ENCODE measurements around the gene RPS6KA4.

DNA sequence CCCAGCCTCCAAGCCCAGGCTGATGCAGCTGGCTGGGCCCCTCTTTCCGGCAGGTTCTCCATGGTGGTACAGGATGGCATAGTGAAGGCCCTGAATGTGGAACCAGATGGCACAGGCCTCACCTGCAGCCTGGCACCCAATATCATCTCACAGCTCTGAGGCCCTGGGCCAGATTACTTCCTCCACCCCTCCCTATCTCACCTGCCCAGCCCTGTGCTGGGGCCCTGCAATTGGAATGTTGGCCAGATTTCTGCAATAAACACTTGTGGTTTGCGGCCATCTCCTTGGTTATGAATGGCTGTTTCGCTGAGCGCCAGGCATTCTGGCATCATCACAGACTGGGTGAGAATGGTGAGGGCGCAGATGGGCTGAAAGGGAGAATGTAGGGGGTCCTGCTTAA lies 37.4 kb upstream of the RPS6KA4 start:
- TF ChIP-seq MYC (CRISPR knock-in tag; IDR thresholded peaks at IDR 0.05; ENCODE audit: borderline replicate concordance) = no peak
- TF ChIP-seq, protein P1, sequence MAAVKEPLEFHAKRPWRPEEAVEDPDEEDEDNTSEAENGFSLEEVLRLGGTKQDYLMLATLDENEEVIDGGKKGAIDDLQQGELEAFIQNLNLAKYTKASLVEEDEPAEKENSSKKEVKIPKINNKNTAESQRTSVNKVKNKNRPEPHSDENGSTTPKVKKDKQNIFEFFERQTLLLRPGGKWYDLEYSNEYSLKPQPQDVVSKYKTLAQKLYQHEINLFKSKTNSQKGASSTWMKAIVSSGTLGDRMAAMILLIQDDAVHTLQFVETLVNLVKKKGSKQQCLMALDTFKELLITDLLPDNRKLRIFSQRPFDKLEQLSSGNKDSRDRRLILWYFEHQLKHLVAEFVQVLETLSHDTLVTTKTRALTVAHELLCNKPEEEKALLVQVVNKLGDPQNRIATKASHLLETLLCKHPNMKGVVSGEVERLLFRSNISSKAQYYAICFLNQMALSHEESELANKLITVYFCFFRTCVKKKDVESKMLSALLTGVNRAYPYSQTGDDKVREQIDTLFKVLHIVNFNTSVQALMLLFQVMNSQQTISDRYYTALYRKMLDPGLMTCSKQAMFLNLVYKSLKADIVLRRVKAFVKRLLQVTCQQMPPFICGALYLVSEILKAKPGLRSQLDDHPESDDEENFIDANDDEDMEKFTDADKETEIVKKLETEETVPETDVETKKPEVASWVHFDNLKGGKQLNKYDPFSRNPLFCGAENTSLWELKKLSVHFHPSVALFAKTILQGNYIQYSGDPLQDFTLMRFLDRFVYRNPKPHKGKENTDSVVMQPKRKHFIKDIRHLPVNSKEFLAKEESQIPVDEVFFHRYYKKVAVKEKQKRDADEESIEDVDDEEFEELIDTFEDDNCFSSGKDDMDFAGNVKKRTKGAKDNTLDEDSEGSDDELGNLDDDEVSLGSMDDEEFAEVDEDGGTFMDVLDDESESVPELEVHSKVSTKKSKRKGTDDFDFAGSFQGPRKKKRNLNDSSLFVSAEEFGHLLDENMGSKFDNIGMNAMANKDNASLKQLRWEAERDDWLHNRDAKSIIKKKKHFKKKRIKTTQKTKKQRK (IDR thresholded peaks at IDR 0.05; ENCODE audit: low read length) = no peak
- TF ChIP-seq FOXJ3 (CRISPR knock-in tag; IDR thresholded peaks at IDR 0.05; ENCODE audit: borderline replicate concordance) = no peak
- no peak for TF ChIP-seq GTF2F1 (IDR thresholded peaks at IDR 0.05; ENCODE audit: low read length)
- TF ChIP-seq ZNF567 (CRISPR knock-in tag; IDR thresholded peaks at IDR 0.05; ENCODE audit: borderline replicate concordance) = no peak
- TF ChIP-seq, protein P2, sequence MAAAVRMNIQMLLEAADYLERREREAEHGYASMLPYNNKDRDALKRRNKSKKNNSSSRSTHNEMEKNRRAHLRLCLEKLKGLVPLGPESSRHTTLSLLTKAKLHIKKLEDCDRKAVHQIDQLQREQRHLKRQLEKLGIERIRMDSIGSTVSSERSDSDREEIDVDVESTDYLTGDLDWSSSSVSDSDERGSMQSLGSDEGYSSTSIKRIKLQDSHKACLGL (CRISPR knock-in tag; IDR thresholded peaks at IDR 0.05) = no peak
- no peak for TF ChIP-seq HNF4A (CRISPR knock-in tag; IDR thresholded peaks at IDR 0.05)
- TF ChIP-seq ESRRA (CRISPR knock-in tag; IDR thresholded peaks at IDR 0.05; ENCODE audit: low read depth) = no peak
- no peak for TF ChIP-seq GZF1 (CRISPR knock-in tag; IDR thresholded peaks at IDR 0.05)
- TF ChIP-seq, protein P3, sequence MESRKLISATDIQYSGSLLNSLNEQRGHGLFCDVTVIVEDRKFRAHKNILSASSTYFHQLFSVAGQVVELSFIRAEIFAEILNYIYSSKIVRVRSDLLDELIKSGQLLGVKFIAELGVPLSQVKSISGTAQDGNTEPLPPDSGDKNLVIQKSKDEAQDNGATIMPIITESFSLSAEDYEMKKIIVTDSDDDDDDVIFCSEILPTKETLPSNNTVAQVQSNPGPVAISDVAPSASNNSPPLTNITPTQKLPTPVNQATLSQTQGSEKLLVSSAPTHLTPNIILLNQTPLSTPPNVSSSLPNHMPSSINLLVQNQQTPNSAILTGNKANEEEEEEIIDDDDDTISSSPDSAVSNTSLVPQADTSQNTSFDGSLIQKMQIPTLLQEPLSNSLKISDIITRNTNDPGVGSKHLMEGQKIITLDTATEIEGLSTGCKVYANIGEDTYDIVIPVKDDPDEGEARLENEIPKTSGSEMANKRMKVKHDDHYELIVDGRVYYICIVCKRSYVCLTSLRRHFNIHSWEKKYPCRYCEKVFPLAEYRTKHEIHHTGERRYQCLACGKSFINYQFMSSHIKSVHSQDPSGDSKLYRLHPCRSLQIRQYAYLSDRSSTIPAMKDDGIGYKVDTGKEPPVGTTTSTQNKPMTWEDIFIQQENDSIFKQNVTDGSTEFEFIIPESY (CRISPR knock-in tag; IDR thresholded peaks at IDR 0.05) = no peak
- TF ChIP-seq, protein P4, sequence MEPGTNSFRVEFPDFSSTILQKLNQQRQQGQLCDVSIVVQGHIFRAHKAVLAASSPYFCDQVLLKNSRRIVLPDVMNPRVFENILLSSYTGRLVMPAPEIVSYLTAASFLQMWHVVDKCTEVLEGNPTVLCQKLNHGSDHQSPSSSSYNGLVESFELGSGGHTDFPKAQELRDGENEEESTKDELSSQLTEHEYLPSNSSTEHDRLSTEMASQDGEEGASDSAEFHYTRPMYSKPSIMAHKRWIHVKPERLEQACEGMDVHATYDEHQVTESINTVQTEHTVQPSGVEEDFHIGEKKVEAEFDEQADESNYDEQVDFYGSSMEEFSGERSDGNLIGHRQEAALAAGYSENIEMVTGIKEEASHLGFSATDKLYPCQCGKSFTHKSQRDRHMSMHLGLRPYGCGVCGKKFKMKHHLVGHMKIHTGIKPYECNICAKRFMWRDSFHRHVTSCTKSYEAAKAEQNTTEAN (CRISPR knock-in tag; conservative IDR thresholded peaks at IDR 0.05) = no peak
- no peak for TF ChIP-seq CBX2 (IDR thresholded peaks at IDR 0.05; ENCODE audit: low read depth, low read length)
- no peak for TF ChIP-seq CBX2 (CRISPR knock-in tag; IDR thresholded peaks at IDR 0.05; ENCODE audit: low read depth)
